Activated CD4-positive, alpha-beta T cell treated with anti-CD3 and anti-CD28 coated beads for 36 hours (primary cell): Measurements from ENCODE around the gene LARP7. TPM values are rescaled to one million over a fixed set of nuclear protein-coding genes. Genes with fewer than 3 reads are reported as not detected.
"Not testable (repeated sequence)": the region's sequence is repeated elsewhere in the genome, so short reads cannot be mapped to it uniquely, and the experiment has no call there.

Experiments
- ATAC-seq: fragments of 200-7000 bp; cut with Tn5 transposase; one replicate; pipeline ENCODE4 v1.10.0; 2021; ENCODE audit warnings: mild to moderate bottlenecking, moderate library complexity
- CTCF ChIA-PET: fragments of 350-600 bp; sonication (Branson Sonifier 250); formaldehyde crosslinking; loops from one replicate; lab custom pipeline; 2021; ENCODE audit warnings: antibody characterized with exemption; lab: Charles Lee
- POLR2A ChIA-PET: fragments of 350-600 bp; sonication (Branson Sonifier 250); formaldehyde crosslinking; loops from one replicate; lab custom pipeline; 2021; ENCODE audit warnings: antibody characterized with exemption, inconsistent platforms; lab: Charles Lee
- DNase-seq: peaks from one replicate; pipeline ENCODE4 v3.0.0-alpha.2; 2020
- H3K27ac Mint-ChIP-seq: one replicate; pipeline ENCODE4 v1.8.0; 2021; ENCODE audit warnings: mixed read lengths
- H3K27me3 Mint-ChIP-seq: one replicate; pipeline ENCODE4 v1.8.0; 2021; ENCODE audit warnings: mixed read lengths
- H3K36me3 Mint-ChIP-seq: one replicate; pipeline ENCODE4 v1.8.0; 2021; ENCODE audit warnings: low read depth, mixed read lengths
- H3K4me1 Mint-ChIP-seq: one replicate; pipeline ENCODE4 v1.8.0; 2021; ENCODE audit warnings: mixed read lengths
- H3K4me3 Mint-ChIP-seq: one replicate; pipeline ENCODE4 v1.8.0; 2021; ENCODE audit warnings: mild to moderate bottlenecking, moderate library complexity, mixed read lengths
- H3K9me3 Mint-ChIP-seq: one replicate; pipeline ENCODE4 v1.8.0; 2021; ENCODE audit warnings: low read depth, mixed read lengths
- intact Hi-C, 2 experiments: fragments of 100-400 bp; cut with DNase I in 1 of 2; cut with micrococcal nuclease in 1 of 2; formaldehyde crosslinking; loops; one replicate each; pipeline versions ENCODE4 v1.14.2 to v1.15.1; 2022 to 2024; cut with DNase I, micrococcal nuclease
- microRNA-seq: library from miRNA; unstranded; fragments of <30 nt; microRNA quantifications from one replicate; pipeline ENCODE4 v1.2.0, GENCODE V29; 2021; ENCODE audit warnings: borderline replicate concordance
- total RNA-seq, 2 experiments: library from RNA; stranded (reverse); gene quantifications; one replicate each; pipeline ENCODE4 v1.2.3, GENCODE V29; 2021

The LARP7 gene
- total RNA-seq, 2 experiments from 2014 or later: 46.5 to 47.1 TPM

DNA sequence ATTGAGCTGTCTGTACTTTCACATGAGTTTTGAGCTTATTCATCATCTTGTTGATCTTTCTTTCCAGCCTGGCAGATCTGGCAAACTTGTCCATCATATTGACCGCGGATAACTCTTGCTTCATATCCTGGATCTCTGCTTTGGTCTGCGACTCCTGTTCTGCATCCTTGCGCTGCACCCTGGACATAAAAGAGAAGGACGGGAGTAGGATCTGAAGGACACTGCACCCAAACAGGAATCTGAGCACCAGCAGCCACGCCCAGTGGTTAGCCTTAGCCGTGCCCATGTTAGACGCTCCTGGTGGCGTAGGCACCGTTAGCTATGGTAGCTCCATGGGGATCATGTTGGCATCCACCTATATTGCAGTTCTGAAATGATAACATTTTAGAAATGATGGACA is 56.6 kb downstream of the LARP7 start:
- DNase-seq: no peak
- H3K4me1 Mint-ChIP-seq: no peaks in the 10 kb centered on the region

DNA sequence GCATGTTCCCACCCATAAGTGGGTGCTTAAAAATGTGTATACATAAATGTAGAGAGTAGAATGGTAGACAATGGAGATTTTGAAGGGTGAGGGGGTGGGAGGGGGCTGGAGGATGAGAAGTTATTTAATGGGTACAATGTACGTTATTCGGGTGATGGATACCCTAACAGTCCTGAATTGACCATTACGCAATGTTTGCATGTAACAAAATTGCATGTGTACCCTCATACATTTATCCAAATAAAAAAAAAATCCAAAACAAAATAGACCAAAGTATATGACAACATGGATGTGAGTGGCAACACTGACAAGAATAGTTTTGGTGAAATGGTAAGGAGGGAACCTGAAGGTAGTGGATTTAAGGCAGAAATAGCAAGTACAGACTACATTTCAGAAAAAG is 63.7 kb downstream of the LARP7 start:
- ChIA-PET POLR2A (no interaction called here), CTCF (no interaction called here)
- no peak overlapping the region for H3K27ac Mint-ChIP-seq
- H3K4me1 Mint-ChIP-seq: peaks cover 11% of the 10 kb centered on the region
- H3K27me3 Mint-ChIP-seq: peaks cover 29% of the 10 kb centered on the region
- no peak for ATAC-seq
- no peaks in the 10 kb centered on the region for H3K36me3 Mint-ChIP-seq
- intact Hi-C loops: no loop called here
- no peaks in the 10 kb centered on the region for H3K9me3 Mint-ChIP-seq
- H3K4me3 Mint-ChIP-seq: no peak overlapping the region
- no peak for DNase-seq

More for the DNA sequence above, 56.6 kb downstream of the LARP7 start:
- intact Hi-C loops: no loop called here
- Mint-ChIP-seq H3K36me3 (no peaks in the 10 kb centered on the region), H3K4me3 (no peak overlapping the region), H3K27ac (no peak overlapping the region), H3K27me3 (peaks cover 14% of the 10 kb centered on the region), H3K9me3 (no peaks in the 10 kb centered on the region)
- no peak for ATAC-seq
- ChIA-PET CTCF (interaction anchor here (0.8 kb wide), 1 partner anchor 231 kb away, joined by 3 read pairs; no protein-coding TSS in a partner anchor), POLR2A (interaction anchor here (0.6 kb wide), 1 partner anchor 9 kb away, joined by 7 read pairs; no protein-coding TSS in a partner anchor)

DNA sequence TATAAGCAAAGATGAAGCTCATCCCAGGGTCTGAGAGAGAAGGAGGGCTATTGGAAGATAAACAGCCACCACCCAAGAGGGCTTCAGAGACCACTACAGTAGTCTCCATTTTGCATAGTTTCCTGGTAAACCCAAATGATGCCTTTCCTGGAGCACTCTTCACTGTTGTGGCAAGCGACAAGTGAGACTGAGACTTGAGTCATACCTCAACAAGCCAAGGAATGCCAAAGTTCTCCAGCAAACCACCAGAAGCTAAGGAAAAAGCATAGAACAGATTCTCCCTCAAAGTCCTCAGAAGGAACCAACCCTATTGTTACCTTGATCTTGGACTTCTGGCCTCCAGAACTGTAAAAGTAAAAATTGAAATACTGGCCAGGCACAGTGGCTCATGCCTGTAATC is 65.9 kb downstream of the LARP7 start:
- ChIA-PET CTCF (interaction anchor here (0.6 kb wide), 1 partner anchor 38 kb away, joined by 3 read pairs; no protein-coding TSS in a partner anchor), POLR2A (no interaction called here)
- Mint-ChIP-seq H3K27me3 (peaks cover 40% of the 10 kb centered on the region), H3K4me3 (no peak overlapping the region), H3K27ac (no peak overlapping the region), H3K36me3 (no peaks in the 10 kb centered on the region), H3K4me1 (peaks cover 19% of the 10 kb centered on the region), H3K9me3 (no peaks in the 10 kb centered on the region)
- ATAC-seq: no peak
- DNase-seq: no peak
- intact Hi-C loops: no loop called here

DNA sequence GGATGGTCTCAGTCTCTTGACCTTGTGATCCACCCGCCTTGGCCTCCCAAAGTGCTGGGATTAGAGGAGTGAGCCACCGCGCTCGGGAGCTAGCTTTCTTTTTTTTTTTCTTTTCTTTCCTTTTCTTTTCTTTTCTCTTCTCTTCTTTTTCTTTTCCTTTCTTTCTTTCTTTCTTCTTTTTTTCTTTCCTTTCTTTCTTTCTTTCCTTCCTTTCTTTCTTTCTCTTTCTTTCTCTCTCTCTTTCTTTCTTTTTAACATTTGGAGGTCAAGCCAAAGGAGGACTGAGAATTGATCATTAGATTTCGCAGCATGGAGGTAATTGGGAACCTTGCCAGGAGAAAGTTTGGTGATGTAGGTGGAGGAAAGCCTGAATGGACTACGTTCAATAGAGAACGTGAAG is 67.4 kb downstream of the LARP7 start:
- POLR2A ChIA-PET: no interaction called here
- CTCF ChIA-PET: no interaction called here
- Mint-ChIP-seq H3K36me3 (no peaks in the 10 kb centered on the region), H3K4me3 (peak overlapping the region; percentile 71), H3K9me3 (no peaks in the 10 kb centered on the region), H3K4me1 (peaks cover 19% of the 10 kb centered on the region), H3K27me3 (peaks cover 41% of the 10 kb centered on the region), H3K27ac (no peak overlapping the region)
- ATAC-seq: no peak
- intact Hi-C loops: no loop called here
- no peak for DNase-seq

DNA sequence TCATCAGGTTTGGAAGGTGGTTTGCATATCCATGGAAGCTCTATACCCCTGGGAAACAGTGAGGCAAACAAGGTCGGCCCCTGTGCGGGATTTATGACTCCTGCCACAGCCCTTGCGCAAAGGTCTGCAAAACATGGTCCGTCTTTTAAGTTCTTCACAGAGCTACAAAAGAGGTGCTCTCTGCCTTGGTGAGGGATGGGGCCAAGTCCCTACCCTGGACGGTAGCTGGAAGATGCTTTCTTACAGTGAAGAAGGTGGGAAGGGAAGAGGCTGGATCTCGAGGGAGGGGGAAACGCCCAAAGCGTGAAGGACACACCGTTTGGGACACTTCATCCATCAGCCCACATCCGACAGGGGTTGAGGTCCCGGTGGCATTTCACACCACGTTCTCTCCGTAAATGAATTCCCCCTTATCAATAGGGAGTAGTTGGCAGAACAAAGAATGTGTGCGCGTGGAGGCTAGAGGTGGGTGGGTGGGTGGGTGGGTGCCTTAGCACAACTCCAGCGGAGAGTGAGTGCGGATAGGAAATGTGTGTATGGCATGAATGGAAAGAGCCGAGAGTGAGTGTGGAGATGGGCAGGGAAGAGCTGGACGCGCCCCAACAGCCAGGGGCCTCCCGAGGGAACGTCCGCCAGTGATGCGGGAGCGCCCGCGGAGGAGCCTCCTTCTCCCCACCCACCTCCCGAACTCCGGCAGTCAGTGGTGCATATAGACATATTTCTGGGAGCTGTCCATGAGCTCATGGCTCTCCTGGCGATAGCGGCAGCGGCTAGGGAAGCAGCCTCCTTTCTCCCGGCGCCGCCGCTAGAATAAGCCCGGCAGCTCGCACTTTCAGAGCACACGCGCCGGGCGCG is 68.3 kb downstream of the LARP7 start:
- ATAC-seq (no peak), DNase-seq (peak; percentile 19)
- no peak overlapping the region for H3K27ac Mint-ChIP-seq
- H3K36me3 Mint-ChIP-seq: no peaks in the 10 kb centered on the region
- H3K4me3 Mint-ChIP-seq: peak overlapping the region; percentile 71
- H3K9me3 Mint-ChIP-seq: no peaks in the 10 kb centered on the region
- intact Hi-C loops: no loop called here
- peaks cover 41% of the 10 kb centered on the region for H3K27me3 Mint-ChIP-seq
- ChIA-PET CTCF (interaction anchor here (0.6 kb wide), 1 partner anchor 28 kb away, joined by 3 read pairs; no protein-coding TSS in a partner anchor), POLR2A (no interaction called here)
- peaks cover 19% of the 10 kb centered on the region for H3K4me1 Mint-ChIP-seq

DNA sequence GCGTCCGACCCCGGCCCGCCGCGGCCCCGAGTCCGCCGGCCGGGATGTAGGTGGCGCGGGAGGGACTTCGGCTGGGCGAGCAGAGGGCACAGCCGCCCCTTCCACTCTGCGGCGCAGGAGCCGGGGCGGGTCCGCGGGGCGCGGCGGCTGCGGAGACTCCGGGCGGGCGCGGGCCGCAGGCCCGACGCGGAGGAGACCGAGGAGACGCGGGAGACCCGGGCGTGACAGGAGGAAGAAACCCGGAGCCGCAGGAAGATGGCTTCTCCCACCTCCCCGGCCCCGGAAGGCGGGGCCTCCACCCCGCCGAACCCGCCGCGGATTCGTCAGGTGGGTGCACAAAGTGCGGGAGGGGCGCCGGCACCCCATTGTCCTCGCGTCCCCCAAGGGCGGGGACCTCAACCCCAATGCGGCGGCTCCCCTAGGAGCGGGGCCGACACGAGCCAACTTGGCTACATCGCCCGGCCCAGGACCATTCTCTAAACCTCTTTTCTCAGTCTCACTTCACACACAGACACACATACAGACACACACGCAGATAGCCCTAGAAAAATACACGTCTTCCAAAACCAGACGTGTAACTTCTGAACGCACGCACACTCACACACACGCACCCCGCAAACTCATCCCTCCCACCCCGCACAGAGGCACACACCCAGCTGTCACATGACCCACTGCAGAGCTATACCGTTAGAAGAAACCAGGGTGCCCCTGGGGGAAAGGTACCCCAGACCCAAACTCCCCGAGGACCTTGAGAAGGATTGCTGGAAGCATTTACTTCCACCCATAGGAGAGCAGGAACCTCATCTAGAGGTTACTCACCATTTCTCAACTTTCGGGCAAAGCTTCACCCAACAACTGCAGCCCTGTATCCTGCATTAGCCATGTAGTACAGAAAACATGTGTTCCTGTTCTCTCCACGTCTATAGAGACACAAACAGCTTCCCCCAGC is 69.2 kb downstream of the LARP7 start:
- peak; percentile 72 for ATAC-seq
- H3K36me3 Mint-ChIP-seq, intact Hi-C loops, POLR2A ChIA-PET, H3K9me3 Mint-ChIP-seq: not testable (repeated sequence)
- H3K4me1 Mint-ChIP-seq: peaks cover 19% of the 10 kb centered on the region
- peaks cover 35% of the 10 kb centered on the region for H3K27me3 Mint-ChIP-seq
- H3K27ac Mint-ChIP-seq: peak overlapping the region; percentile 48
- peak overlapping the region; percentile 73 for H3K4me3 Mint-ChIP-seq
- CTCF ChIA-PET: interaction anchor here (1.0 to 1.2 kb wide), 2 partner anchors 56 to 59 kb away, joined by 3 read pairs; no protein-coding TSS in a partner anchor
- peak; percentile 30 for DNase-seq

DNA sequence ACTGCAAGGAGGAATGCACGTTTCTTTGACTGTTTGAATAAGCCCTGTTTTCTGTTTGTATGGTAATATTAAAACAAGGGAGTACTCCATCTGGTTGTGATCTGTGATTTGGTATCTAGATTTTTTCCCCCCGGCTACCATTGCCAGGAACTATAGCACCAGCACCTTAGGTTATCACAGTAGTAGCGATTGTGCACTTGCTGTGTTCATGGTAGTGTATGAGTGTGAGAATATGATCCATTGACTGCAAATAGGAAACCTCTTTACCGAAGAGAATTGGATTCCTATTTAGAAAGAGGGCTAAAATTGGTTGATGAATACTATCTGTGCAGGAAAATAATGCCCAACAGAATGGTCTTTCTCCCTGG is 69.9 kb downstream of the LARP7 start:
- Mint-ChIP-seq H3K27ac (no peak overlapping the region), H3K4me1 (peaks cover 19% of the 10 kb centered on the region), H3K9me3 (no peaks in the 10 kb centered on the region), H3K27me3 (peaks cover 33% of the 10 kb centered on the region), H3K4me3 (peak overlapping the region; percentile 73), H3K36me3 (no peaks in the 10 kb centered on the region)
- ChIA-PET CTCF (interaction anchor here (1.0 to 1.2 kb wide), 2 partner anchors 56 to 58 kb away, joined by 3 read pairs; no protein-coding TSS in a partner anchor), POLR2A (no interaction called here)
- intact Hi-C loops: no loop called here
- ATAC-seq: no peak
- DNase-seq: no peak

Small RNA genes lying within 50 kb of the gene (microRNA-seq; reads per million reads assigned to microRNA genes)
- gene MIR302A (not detected), gene MIR302B (not detected), gene MIR302C (not detected), gene MIR302D (not detected), gene MIR367 (not detected)

Other genes starting within 250 kb of the LARP7 start
- gene NEUROG2, start 121.0 kb upstream of the LARP7 start, total RNA-seq: under 1 TPM in 1 of 2 experiments, not detected in 1; 0.11 TPM
- 10 to 100 TPM; 38.4 to 45.0 TPM for gene ZGRF1, start 234 bp upstream of the LARP7 start, total RNA-seq